SH-SY5Y (cell line): ENCODE measurements around the gene CYP27C1.

Experiments used
- GATA2 ChIP-seq: IDR thresholded peaks from 2 replicates; pipeline ENCODE4 v1.6.1; 2011; ENCODE audit warnings: mild to moderate bottlenecking, low read depth, low read length
- GATA3 ChIP-seq: IDR thresholded peaks from 2 replicates; pipeline ENCODE4 v1.6.1; 2011; ENCODE audit warnings: low read depth, mild to moderate bottlenecking, low read length, moderate library complexity

GRCh38 chr2:127170452-127171197, 49.5 kb downstream of the CYP27C1 start:
- TF ChIP-seq GATA2 (no peak), GATA3 (no peak)
